ENCODE data around the gene ACKR1. TPM values are rescaled to one million over a fixed set of nuclear protein-coding genes. Genes with fewer than 3 reads are reported as not detected.

Gene ACKR1
- total RNA-seq, 3 donors from 2014 or later (not counting 1 experiment from before 2014, with no cell fraction given): not detected

DNA sequence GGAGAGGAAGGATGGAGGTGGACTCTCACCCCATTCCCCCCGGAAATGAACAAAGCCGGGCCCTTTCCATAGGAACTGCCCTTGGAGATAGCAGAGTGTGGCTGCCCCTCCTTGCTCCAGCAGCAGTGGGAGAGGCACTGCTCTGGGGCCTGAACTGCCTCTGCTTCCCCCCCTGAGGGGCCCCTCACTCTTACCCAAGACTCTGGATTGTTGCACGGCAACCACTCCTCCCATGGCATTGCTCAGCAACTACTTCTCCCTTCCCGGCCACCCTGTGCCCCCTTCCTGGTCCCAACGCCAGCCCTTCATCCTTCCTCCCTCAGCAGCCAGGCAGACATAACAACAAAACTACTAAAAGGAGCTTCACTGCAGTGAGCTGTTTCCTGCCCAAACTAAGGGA is 3.0 kb upstream of the ACKR1 start:
- Mint-ChIP-seq H3K27ac (no peak overlapping the region), H3K9me3 (no peaks in the 10 kb centered on the region), H3K36me3 (no peaks in the 10 kb centered on the region), H3K4me3 (no peak overlapping the region), H3K27me3 (ENCODE audit: low read depth in 2 of 2) (peaks cover 31 to 36% of the 10 kb centered on the region in 2 donors), H3K4me1 (no peaks in the 10 kb centered on the region)
- Histone ChIP-seq H3K9me3 (ENCODE audit: control insufficient read depth, insufficient read depth, low read length) (no peaks in the 10 kb centered on the region), H3K4me3 (ENCODE audit: low read length) (no peak overlapping the region), H3K4me1 (ENCODE audit: control insufficient read depth, insufficient read depth, low read length) (peaks cover 3% of the 10 kb centered on the region), H3K27ac (ENCODE audit: low read length) (no peak overlapping the region), H3K36me3 (ENCODE audit: control insufficient read depth, insufficient read depth, low read length) (no peaks in the 10 kb centered on the region), H3K27me3 (ENCODE audit: control insufficient read depth, insufficient read depth, low read length) (no peaks in the 10 kb centered on the region)
- WGBS (ENCODE audit: insufficient coverage): 20% methylated on average over 5 of the region's 5 CpGs
- ATAC-seq: no peak
- DNase-seq: no peak
- TF ChIP-seq, protein P1, sequence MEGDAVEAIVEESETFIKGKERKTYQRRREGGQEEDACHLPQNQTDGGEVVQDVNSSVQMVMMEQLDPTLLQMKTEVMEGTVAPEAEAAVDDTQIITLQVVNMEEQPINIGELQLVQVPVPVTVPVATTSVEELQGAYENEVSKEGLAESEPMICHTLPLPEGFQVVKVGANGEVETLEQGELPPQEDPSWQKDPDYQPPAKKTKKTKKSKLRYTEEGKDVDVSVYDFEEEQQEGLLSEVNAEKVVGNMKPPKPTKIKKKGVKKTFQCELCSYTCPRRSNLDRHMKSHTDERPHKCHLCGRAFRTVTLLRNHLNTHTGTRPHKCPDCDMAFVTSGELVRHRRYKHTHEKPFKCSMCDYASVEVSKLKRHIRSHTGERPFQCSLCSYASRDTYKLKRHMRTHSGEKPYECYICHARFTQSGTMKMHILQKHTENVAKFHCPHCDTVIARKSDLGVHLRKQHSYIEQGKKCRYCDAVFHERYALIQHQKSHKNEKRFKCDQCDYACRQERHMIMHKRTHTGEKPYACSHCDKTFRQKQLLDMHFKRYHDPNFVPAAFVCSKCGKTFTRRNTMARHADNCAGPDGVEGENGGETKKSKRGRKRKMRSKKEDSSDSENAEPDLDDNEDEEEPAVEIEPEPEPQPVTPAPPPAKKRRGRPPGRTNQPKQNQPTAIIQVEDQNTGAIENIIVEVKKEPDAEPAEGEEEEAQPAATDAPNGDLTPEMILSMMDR (IDR thresholded peaks at IDR 0.05): no peak
- intact Hi-C loops (cut with micrococcal nuclease): no loop called here

GRCh38 chr1:159203610-159204009 is 1.1 kb upstream of the ACKR1 start:
- DNase-seq: no peak
- H3K36me3 ChIP-seq (ENCODE audit: control insufficient read depth, insufficient read depth, low read length): no peaks in the 10 kb centered on the region
- Mint-ChIP-seq H3K27me3 (ENCODE audit: low read depth in 2 of 2) (peaks cover 41 to 49% of the 10 kb centered on the region in 2 donors), H3K9me3 (no peaks in the 10 kb centered on the region), H3K27ac (no peak overlapping the region), H3K4me3 (no peak overlapping the region), H3K4me1 (no peaks in the 10 kb centered on the region), H3K36me3 (no peaks in the 10 kb centered on the region)
- TF ChIP-seq, protein P1 (IDR thresholded peaks at IDR 0.05): no peak
- H3K27ac ChIP-seq (ENCODE audit: low read length): no peak overlapping the region
- H3K27me3 ChIP-seq (ENCODE audit: control insufficient read depth, insufficient read depth, low read length): peaks cover under 1% of the 10 kb centered on the region
- intact Hi-C loops (cut with micrococcal nuclease): no loop called here
- H3K9me3 ChIP-seq (ENCODE audit: control insufficient read depth, insufficient read depth, low read length): no peaks in the 10 kb centered on the region
- WGBS (ENCODE audit: insufficient coverage): 75% methylated on average over 6 of the region's 6 CpGs
- ATAC-seq: no peak
- no peak overlapping the region for H3K4me3 ChIP-seq (ENCODE audit: low read length)
- H3K4me1 ChIP-seq (ENCODE audit: control insufficient read depth, insufficient read depth, low read length): peaks cover 3% of the 10 kb centered on the region

DNA sequence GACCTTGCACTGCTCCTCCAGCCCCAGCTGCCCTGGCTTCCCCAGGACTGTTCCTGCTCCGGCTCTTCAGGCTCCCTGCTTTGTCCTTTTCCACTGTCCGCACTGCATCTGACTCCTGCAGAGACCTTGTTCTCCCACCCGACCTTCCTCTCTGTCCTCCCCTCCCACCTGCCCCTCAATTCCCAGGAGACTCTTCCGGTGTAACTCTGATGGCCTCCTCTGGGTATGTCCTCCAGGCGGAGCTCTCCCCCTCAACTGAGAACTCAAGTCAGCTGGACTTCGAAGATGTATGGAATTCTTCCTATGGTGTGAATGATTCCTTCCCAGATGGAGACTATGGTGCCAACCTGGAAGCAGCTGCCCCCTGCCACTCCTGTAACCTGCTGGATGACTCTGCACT is 550 bp downstream of the ACKR1 start:
- ATAC-seq: no peak
- H3K4me3 Mint-ChIP-seq: no peak overlapping the region
- Histone ChIP-seq H3K27me3 (ENCODE audit: control insufficient read depth, insufficient read depth, low read length) (peaks cover 2% of the 10 kb centered on the region), H3K4me1 (ENCODE audit: control insufficient read depth, insufficient read depth, low read length) (peaks cover 3% of the 10 kb centered on the region), H3K27ac (ENCODE audit: low read length) (no peak overlapping the region), H3K9me3 (ENCODE audit: control insufficient read depth, insufficient read depth, low read length) (no peaks in the 10 kb centered on the region), H3K4me3 (ENCODE audit: low read length) (no peak overlapping the region), H3K36me3 (ENCODE audit: control insufficient read depth, insufficient read depth, low read length) (no peaks in the 10 kb centered on the region)
- TF ChIP-seq, protein P1 (IDR thresholded peaks at IDR 0.05): no peak
- no peaks in the 10 kb centered on the region for H3K36me3 Mint-ChIP-seq
- 80% methylated on average over 6 of the region's 6 CpGs for WGBS (ENCODE audit: insufficient coverage)
- H3K9me3 Mint-ChIP-seq: no peaks in the 10 kb centered on the region
- intact Hi-C loops (cut with micrococcal nuclease): no loop called here
- H3K27me3 Mint-ChIP-seq (ENCODE audit: low read depth in 2 of 2): peaks cover 52 to 54% of the 10 kb centered on the region in 2 donors
- H3K4me1 Mint-ChIP-seq: no peaks in the 10 kb centered on the region
- DNase-seq: no peak
- H3K27ac Mint-ChIP-seq: no peak overlapping the region

- H3K36me3 Mint-ChIP-seq: no peaks in the 10 kb centered on the region
- no peak overlapping the region for H3K27ac ChIP-seq (ENCODE audit: low read length)
Observed at GRCh38 chr1:159206110-159206509, 1.4 kb downstream of the ACKR1 start.

More at GRCh38 chr1:159206110-159206509, 1.4 kb downstream of the ACKR1 start:
- Mint-ChIP-seq H3K27me3 (ENCODE audit: low read depth in 2 of 2) (peaks cover 54 to 63% of the 10 kb centered on the region in 2 donors), H3K4me1 (no peaks in the 10 kb centered on the region), H3K27ac (no peak overlapping the region), H3K4me3 (no peak overlapping the region), H3K9me3 (no peaks in the 10 kb centered on the region)
- intact Hi-C loops (cut with micrococcal nuclease): no loop called here
- no peak for ATAC-seq
- no peak overlapping the region for H3K4me3 ChIP-seq (ENCODE audit: low read length)
- DNase-seq: no peak
- 93% methylated on average over 4 of the region's 4 CpGs for WGBS (ENCODE audit: insufficient coverage)
- no peaks in the 10 kb centered on the region for H3K9me3 ChIP-seq (ENCODE audit: control insufficient read depth, insufficient read depth, low read length)
- H3K36me3 ChIP-seq (ENCODE audit: control insufficient read depth, insufficient read depth, low read length): no peaks in the 10 kb centered on the region
- peaks cover 2% of the 10 kb centered on the region for H3K4me1 ChIP-seq (ENCODE audit: control insufficient read depth, insufficient read depth, low read length)
- peaks cover 2% of the 10 kb centered on the region for H3K27me3 ChIP-seq (ENCODE audit: control insufficient read depth, insufficient read depth, low read length)
- TF ChIP-seq, protein P1 (IDR thresholded peaks at IDR 0.05): no peak
